ENCODE measurements around the gene NAA38. TPM values are rescaled to one million over a fixed set of nuclear protein-coding genes. Genes with fewer than 3 reads are reported as not detected.
A peak's percentile ranks its signal among the peaks of the same experiment; 100 is the strongest.
"Not testable (repeated sequence)": the region's sequence is repeated elsewhere in the genome, so short reads cannot be mapped to it uniquely, and the experiment has no call there.

The NAA38 gene
- polyA plus RNA-seq, 5 donors: 58.2 to 121 (median 71.0) TPM

DNA sequence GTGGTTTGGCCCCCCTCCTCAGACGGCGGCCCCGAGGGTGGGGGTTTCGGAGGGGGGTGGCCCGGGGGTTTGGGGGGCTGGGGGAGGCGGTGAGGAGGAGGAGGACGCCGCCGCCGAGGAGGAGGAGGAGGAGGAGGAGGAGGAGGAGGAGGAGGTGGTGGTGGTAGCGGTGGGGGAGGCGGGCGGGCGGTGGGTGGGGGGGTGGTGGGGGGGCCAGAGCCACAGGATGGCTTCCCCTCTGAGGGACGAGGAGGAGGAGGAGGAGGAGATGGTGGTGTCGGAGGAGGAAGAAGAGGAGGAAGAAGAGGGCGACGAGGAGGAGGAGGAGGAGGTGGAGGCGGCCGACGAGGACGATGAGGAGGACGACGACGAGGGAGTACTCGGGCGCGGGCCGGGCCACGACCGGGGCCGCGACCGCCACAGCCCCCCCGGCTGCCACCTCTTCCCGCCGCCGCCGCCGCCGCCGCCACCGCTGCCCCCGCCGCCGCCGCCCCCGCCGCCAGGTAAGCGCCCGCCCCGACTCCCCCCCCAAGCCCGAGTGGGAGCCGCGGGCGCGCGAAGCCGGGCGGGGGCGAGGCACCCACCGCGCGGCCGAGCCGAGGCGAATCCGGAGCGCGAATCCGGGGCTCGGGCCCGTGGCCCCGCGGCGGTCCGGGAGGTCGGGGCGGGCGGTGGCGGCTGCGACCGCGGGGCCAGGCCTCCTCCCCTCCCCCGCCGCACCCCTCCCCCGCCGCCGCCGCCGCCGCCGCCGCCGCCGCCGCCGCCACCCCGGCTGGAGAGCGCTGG, 27.4 kb upstream of the NAA38 start:
- DNase-seq: peak in 1 of 2 donors; percentile 28

GRCh38 chr17:7883781-7884386, 26.5 kb upstream of the NAA38 start:
- peak; percentile 54 to 64 for DNase-seq

DNA sequence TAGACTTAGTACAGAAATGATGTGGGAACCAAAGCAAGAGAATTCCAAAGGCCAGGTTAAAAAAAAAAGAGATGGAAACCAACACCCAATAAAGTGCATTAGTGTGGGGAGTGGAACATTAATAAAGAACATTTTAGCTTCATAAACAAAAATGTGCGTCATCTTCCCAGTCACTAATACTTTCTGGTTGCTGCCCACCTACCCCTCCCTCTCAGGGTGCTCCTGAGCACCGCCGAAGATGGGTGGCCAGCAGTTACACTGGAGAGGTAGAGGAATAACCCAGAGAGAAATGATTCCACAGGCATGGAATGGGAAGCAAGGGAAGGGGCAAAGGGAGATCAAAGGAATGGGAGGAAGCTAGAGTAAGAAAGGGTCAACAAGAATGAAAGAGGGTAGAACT, 25.3 kb upstream of the NAA38 start:
- no peak for DNase-seq

DNA sequence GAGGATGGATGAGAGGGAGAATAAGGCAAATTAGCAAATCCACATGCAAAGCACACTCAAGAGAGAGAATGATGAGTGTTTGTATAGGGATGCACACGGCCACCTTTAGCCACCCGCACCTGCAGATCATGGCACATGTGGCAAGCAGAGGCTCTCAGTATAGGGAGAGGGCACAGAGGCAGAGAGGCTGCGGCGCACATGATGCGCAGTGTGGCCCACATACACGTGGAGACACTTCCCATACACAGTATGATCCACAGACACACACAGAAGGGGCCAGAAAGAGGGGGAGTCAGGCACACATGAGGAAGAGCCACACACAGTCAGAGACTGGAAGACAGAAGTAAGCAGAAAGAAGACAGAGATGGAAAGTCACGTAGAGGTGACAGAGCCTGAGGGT, 24.7 kb upstream of the NAA38 start:
- no peak for DNase-seq

- no peak for DNase-seq
These were observed 24.1 kb upstream of the NAA38 start for GRCh38 chr17:7881276-7882054.

DNA sequence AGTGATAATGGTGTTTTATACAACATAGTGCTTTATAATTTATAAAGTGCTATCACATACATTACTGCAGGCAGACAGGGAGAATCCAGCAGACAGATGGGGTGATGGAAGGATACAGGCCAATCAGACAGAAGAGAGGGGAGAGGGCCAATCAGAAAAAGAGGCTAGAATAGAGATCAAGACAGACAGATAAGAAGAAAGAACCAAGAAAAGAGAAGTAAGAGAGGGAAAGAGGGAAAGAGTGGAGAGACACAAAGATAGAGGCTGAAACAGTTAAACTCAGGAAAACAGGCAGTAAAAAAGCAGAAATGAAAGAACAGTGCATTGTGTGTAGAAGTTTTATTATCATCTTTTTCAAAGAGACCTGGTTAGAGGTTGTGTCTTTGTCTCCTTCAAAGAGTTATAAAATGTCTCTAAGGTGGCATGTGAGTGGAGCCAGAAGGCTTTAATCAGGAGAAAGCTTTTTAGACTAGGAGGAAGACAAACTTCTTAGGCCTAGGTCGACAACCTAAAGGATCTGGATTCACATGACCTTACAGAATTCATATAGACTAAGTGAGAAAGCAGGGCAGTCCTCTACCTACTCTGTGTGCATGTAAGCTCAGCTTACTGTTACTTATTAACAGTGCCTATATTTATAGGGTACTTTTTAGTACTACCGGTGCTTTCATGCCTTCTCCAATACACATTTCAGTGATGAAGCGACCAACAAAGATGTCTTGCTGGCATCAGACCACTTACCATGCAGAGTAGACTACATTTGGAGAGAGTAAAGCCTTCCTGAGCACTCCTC, 22.9 kb upstream of the NAA38 start:
- no peak for DNase-seq

- DNase-seq: no peak
These were observed 20.9 kb upstream of the NAA38 start for GRCh38 chr17:7878234-7878633.

- no peak for DNase-seq
These were observed 18.5 kb upstream of the NAA38 start for GRCh38 chr17:7875804-7876370.

GRCh38 chr17:7873051-7873450, 15.7 kb upstream of the NAA38 start:
- DNase-seq: no peak

GRCh38 chr17:7867881-7868329, 10.5 kb upstream of the NAA38 start:
- no peak for DNase-seq

DNA sequence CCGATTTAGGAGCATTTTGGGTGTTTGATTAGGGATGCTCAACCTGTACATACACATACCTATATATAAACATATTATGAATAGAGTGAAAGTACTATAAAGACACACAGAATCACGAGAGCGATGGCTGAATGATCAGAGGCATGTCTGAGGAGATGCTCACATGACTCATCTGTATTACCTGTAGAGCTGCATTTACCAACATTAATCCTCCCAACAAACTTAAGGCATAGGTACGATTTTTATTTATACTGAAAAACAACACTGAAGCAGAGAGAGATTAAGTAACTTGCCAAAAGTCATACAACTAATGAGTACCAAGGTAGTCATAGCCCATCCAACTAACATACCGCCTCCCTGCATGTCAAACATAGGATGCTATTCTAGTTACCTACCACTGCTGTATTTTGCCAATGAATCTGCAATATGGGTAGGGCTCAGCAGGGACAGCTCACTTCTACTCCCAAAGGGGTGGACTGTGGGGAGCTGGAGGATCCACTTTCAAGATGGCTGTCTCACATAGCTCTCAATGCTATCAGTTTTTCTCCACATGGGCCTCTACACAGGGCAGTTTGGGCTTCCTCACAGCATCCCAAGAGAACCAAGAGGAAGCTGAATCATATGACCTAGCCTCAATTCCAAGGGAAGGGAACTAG, 7.8 kb upstream of the NAA38 start:
- DNase-seq: no peak

- DNase-seq: not testable (repeated sequence)
These were observed 7.0 kb upstream of the NAA38 start for GRCh38 chr17:7864384-7864783.

- DNase-seq: peak in 1 of 2 donors; percentile 45
These were observed 5.5 kb upstream of the NAA38 start for GRCh38 chr17:7862692-7863437.

DNA sequence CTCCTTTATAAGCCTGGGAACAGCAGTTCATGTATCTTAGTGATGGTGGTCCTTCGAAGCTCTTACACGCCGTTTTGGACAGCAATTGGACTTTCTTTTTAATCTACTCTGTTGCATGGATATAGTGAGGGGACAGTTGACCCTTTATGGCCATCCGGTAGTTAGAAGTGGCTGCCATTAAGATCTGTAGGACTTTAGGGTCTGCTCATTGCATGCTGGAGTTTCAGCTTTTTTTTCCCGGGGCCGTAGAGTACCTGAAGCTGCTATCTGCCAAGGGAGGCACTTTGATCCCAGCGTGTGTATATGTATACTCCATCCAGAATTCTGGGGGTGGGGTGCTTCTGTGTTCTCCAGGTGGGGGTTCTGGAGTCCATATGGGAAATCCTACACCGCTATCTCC, 1.7 kb upstream of the NAA38 start:
- no peak for DNase-seq

DNA sequence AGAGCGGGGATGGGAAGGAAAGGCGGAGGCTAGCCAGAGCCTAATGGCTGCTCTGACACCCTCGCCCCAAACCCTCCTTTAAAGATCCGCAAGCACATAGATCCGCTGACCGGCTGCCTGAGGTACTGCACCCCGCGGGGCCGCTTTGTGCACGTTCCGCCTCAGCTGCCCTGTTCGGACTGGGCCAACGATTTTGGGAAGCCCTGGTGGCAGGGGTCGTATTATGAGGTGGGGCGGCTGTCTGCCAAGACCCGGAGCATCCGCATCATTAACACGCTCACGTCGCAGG, 1.1 kb upstream of the NAA38 start:
- no peak for DNase-seq

DNA sequence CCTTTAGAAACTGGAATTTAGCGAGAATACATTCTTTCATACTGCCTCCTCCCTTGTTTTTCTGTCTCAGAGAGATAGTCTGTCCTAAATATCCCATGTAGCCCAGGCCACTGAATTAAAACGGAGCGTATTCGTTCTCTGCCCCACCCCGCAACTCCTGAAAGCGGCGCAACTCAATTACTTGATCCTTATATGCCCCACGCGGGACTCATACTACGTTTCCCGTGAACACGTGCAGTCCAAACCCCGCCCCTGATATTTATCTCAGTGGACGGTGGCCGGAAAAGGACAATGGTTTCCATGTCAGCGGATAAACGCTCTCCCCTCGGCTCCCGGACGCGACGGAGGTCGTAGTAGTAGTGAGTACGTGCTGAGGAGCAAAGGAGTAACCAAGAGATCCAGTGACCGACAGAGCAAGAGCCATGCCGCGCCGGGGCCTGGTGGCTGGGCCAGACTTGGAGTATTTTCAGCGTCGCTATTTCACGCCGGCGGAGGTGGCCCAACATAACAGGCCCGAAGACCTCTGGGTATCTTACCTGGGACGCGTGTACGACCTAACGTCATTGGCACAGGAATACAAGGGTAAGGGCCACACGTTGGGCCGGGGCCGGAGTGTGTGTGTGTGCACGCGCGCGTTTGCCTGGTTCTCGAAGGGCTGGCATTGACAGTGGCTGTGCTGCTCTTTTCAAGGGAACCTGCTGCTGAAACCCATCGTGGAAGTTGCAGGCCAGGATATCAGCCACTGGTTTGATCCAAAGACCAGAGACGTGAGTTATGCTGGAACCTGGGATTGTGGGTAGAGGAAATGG, 558 bp upstream of the NAA38 start, which contains the start of gene CYB5D1:
CYB5D1 (plus strand) TSS at position 291 of the 809 bp plus-strand sequence; CDS start at position 423, 132 bp downstream.
- DNase-seq: peak in 1 of 2 donors; percentile 93

- DNase-seq: no peak
These were observed 1.1 kb downstream of the NAA38 start for GRCh38 chr17:7856011-7856810.

DNA sequence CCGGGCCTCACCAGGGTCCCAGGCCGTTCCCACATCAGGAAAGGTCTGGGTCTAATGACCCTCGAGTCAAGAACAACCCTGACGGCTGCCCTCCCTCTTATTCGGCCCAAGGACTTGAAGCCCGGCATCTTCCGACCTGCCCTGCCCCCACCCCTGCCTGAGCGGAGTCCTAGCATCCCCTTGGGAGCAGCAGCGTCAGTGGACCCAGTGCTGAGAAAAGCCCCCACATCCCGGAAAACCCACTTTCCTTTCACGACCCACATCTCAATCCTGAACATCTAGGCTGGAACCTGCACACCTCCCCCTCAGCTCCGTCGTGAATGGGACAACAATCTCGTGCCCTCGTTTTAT, 1.7 kb downstream of the NAA38 start:
- DNase-seq: no peak

All from right lung (tissue), 5 donors.